GM12878 (cell line): ENCODE data around the gene CERK. TPM values are rescaled to one million over a fixed set of nuclear protein-coding genes. Genes with fewer than 3 reads are reported as not detected.

ENCODE experiments used
- ATAC-seq: fragments of 200-7000 bp; cut with Tn5 transposase; 3 replicates; pipeline ENCODE4 v1.9.1; 2020; ENCODE audit warnings: mild to moderate bottlenecking, moderate library complexity
- BruUV-seq: library from RNA; stranded (reverse); fragments of 400-500 nt; replicated peaks from 2 replicates; lab custom pipeline; 2021; lab: Mats Ljungman, UMichigan
- CTCF ChIA-PET: fragments of 300-600 bp; sonication (Branson Sonifier 250); formaldehyde crosslinking; extraction: SDS; loops from one replicate; lab custom pipeline; 2021; ENCODE audit warnings: inconsistent platforms; lab: Yijun Ruan, JAX
- POLR2A ChIA-PET: fragments of 350-600 bp; formaldehyde crosslinking; extraction: SDS; loops from one replicate; lab custom pipeline; 2021; ENCODE audit warnings: inconsistent platforms; lab: Charles Lee
- RAD21 ChIA-PET: fragments of 300-600 bp; sonication (Branson Sonifier 250); formaldehyde crosslinking; loops from one replicate; lab custom pipeline; 2023; ENCODE audit warnings: antibody characterized with exemption; ENCODE audit not compliant: unreplicated experiment; lab: Charles Lee
- SMC1A ChIA-PET: fragments of 300-600 bp; sonication (Branson Sonifier 250); formaldehyde crosslinking; loops from one replicate; lab custom pipeline; 2023; ENCODE audit not compliant: unreplicated experiment, uncharacterized antibody; lab: Charles Lee
- DNase-seq: peaks from one replicate; pipeline ENCODE4 v3.0.0-alpha.2; 2011; ENCODE audit warnings: low read depth, low spot score
- FAIRE-seq: peaks from 3 replicates; lab custom pipeline; 2011; peaks lifted over from hg19 to GRCh38; lab: Jason Lieb, UNC
- H2AFZ ChIP-seq: 2 replicates; pipeline ENCODE4 v1.6.0; 2011; ENCODE audit warnings: low read depth, low read length, control low read depth; ENCODE audit not compliant: control insufficient read depth
- H3K27ac ChIP-seq: 2 replicates; pipeline ENCODE4 v1.5.1; 2011; ENCODE audit warnings: control low read depth; ENCODE audit not compliant: control insufficient read depth, insufficient read depth
- H3K27me3 ChIP-seq, 2 experiments: replicated peaks in 1 of 2; 2 replicates each; pipeline versions ENCODE4 v1.6.0 to v1.6.1; 2011; ENCODE audit warnings: low read length in 1 of 2; ENCODE audit not compliant: control insufficient read depth in 2 of 2, insufficient read depth in 2 of 2
- H3K36me3 ChIP-seq, 2 experiments: 2 replicates each; pipeline ENCODE4 v1.5.1; 2011; ENCODE audit warnings: low read length in 1 of 2; ENCODE audit not compliant: control insufficient read depth in 2 of 2, insufficient read depth in 2 of 2
- H3K4me1 ChIP-seq: 2 replicates; pipeline ENCODE4 v1.6.1; 2011; ENCODE audit warnings: mild to moderate bottlenecking, low read length, moderate library complexity, mixed read lengths; ENCODE audit not compliant: control insufficient read depth, insufficient read depth
- H3K4me2 ChIP-seq: 2 replicates; pipeline ENCODE4 v1.6.0; 2011; ENCODE audit warnings: control low read depth; ENCODE audit not compliant: control insufficient read depth, insufficient read depth
- H3K4me3 ChIP-seq: fragments of 200-600 bp; sonication (generic); 2 replicates; pipeline ENCODE4 v1.5.1; 2016
- H3K79me2 ChIP-seq: 2 replicates; pipeline ENCODE4 v1.6.0; 2011; ENCODE audit warnings: low read length; ENCODE audit not compliant: control insufficient read depth, insufficient read depth
- H3K9ac ChIP-seq: 2 replicates; pipeline ENCODE4 v1.8.0; 2011; ENCODE audit warnings: low read length, control low read depth, mixed read lengths; ENCODE audit not compliant: control insufficient read depth, insufficient read depth
- H3K9me3 ChIP-seq: replicated peaks from 3 replicates; pipeline ENCODE4 v1.5.1; 2011; ENCODE audit warnings: mild to moderate bottlenecking, low read length; ENCODE audit not compliant: control insufficient read depth, insufficient read depth
- H4K20me1 ChIP-seq: 2 replicates; pipeline ENCODE4 v1.6.0; 2011; ENCODE audit not compliant: control insufficient read depth, insufficient read depth
- CEBPB ChIP-seq, 2 experiments: fragments of 150-350 bp in 1 of 2; IDR thresholded peaks; 2 replicates each; pipeline ENCODE4 v1.6.1; 2012 to 2014; ENCODE audit warnings: low read depth in 2 of 2, low read length in 2 of 2, borderline replicate concordance in 1 of 2, inconsistent platforms in 1 of 2
- EGR1 ChIP-seq, 2 experiments: IDR thresholded peaks; 1 replicate in 1 of 2; 2 replicates in 1 of 2; pipeline ENCODE4 v1.6.1; 2011 to 2012; ENCODE audit warnings: low read depth in 2 of 2, low read length in 2 of 2, borderline replicate concordance in 1 of 2, mild to moderate bottlenecking in 1 of 2, moderate library complexity in 1 of 2
- HCFC1 ChIP-seq: fragments of 150-350 bp; IDR thresholded peaks from 2 replicates; pipeline ENCODE4 v1.6.1; 2014; ENCODE audit warnings: low read length
- HDAC2 ChIP-seq: fragments of 200-600 bp; sonication (generic); IDR thresholded peaks from 2 replicates; pipeline ENCODE4 v1.6.1; 2017
- JUNB ChIP-seq: IDR thresholded peaks from 2 replicates; pipeline ENCODE4 v1.6.1; 2016; ENCODE audit warnings: antibody characterized with exemption, mild to moderate bottlenecking
- MTA2 ChIP-seq: fragments of 450-650 bp; IDR thresholded peaks from 2 replicates; pipeline ENCODE4 v1.6.1; 2016; ENCODE audit warnings: low read depth, mild to moderate bottlenecking, moderate library complexity
- RAD51 ChIP-seq: fragments of 450-650 bp; IDR thresholded peaks from 2 replicates; pipeline ENCODE4 v1.6.1; 2016; ENCODE audit warnings: moderate library complexity, mild to moderate bottlenecking, inconsistent platforms
- SMARCA5 ChIP-seq: fragments of 450-650 bp; IDR thresholded peaks from 2 replicates; pipeline ENCODE4 v1.6.1; 2017; ENCODE audit warnings: mild to moderate bottlenecking
- SREBF2 ChIP-seq: IDR thresholded peaks from 2 replicates; pipeline ENCODE4 v1.6.1; 2012; ENCODE audit warnings: mild to moderate bottlenecking, low read length
- STAT1 ChIP-seq: fragments of 450-650 bp; conservative IDR thresholded peaks from 2 replicates; pipeline ENCODE4 v1.6.1; 2014; ENCODE audit warnings: antibody characterized with exemption, mild to moderate bottlenecking
- WGBS: methylation state at CpG from one replicate; pipeline ENCODE4 v1.1.6; 2016; ENCODE audit warnings: low lambda C conversion rate; ENCODE audit not compliant: insufficient replicate concordance, insufficient coverage; ENCODE audit errors: missing lambda C conversion rate; 5-methylcytosine and 5-hydroxymethylcytosine counted together
- in situ Hi-C: fragments of 300-500 bp; cut with MboI; formaldehyde crosslinking; loops from 9 replicates; pipeline ENCODE4 v1.14.3; 2018; ENCODE audit warnings: mixed read lengths
- intact Hi-C: fragments of 100-400 bp; cut with micrococcal nuclease; formaldehyde crosslinking; loops from one replicate; pipeline ENCODE4 v1.14.2; 2022; ENCODE audit not compliant: unreplicated experiment
- polyA plus RNA-seq, 11 experiments: library from polyadenylated mRNA; depleted of rRNA in 4 of 11; unstranded in 6 of 11; stranded (reverse) in 5 of 11; fragments of >200 nt; fragmentation: Nextera tagmentation in 4 of 11; fragmentation: Illumina TruSeq in 1 of 11; extraction: Ambion mirVana in 4 of 11; extraction: Trizol in 1 of 11; gene quantifications; 1 replicate in 1 of 11; 2 replicates in 10 of 11; pipeline versions ENCODE4 v1.2.1 to v1.2.3, GENCODE V29; 2011 to 2016; ENCODE audit warnings: inconsistent platforms in 2 of 11, missing spikeins in 2 of 11, low read depth in 1 of 11
- total RNA-seq, 4 experiments: library from RNA; depleted of rRNA in 3 of 4; stranded (reverse); fragments of >200 nt in 3 of 4; fragmentation: Illumina TruSeq in 1 of 4; extraction: Trizol in 1 of 4; gene quantifications; 2 replicates each; pipeline versions ENCODE4 v1.2.1 to v1.2.3, GENCODE V29; 2013 to 2021
- TF ChIP-seq, protein P1 (sequence below): fragments of 450-650 bp; formaldehyde crosslinking; IDR thresholded peaks from 2 replicates; pipeline ENCODE4 v1.4.0; 2022; ENCODE audit warnings: mild to moderate bottlenecking, moderate library complexity
- TF ChIP-seq, protein P2 (sequence below): fragments of 450-650 bp; IDR thresholded peaks from 2 replicates; pipeline ENCODE4 v1.6.1; 2017; ENCODE audit warnings: low read depth, mild to moderate bottlenecking, moderate library complexity

The CERK gene
- total and polyA plus RNA-seq, 10 of the 15 experiments (the other 5 are each of a cell fraction or from before 2014, with no cell fraction given), result 4.0 to 41.1 (median 30.2) TPM

DNA sequence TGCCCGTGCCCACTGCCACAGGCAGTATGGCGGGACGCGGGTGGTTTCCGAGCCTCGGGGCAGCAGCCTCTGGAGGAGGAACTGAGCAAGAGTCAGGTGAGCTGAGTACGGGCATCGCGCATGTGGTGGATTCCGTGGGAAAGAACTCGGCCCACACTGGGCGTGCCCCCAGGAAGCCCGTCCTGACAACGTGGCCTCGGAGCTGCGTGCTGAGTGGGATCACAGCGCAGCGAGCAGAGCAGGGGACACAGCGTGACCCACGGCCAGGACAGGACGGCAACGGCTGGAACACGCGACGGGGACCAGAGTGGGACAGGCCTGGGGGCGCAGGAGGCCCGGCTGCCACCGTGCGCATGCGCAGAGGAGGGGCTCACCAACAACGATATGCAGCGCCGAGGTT lies 36.8 kb downstream of the CERK start:
- in situ Hi-C loops (no loop called here), intact Hi-C loops (no loop called here)
- no peak overlapping the region for H3K9ac ChIP-seq
- H3K4me1 ChIP-seq, result no peaks in the 10 kb centered on the region
- H3K4me3 ChIP-seq, result no peak overlapping the region
- ChIA-PET POLR2A (no interaction called here), CTCF (interaction anchor here (2.1 kb wide), 1 partner anchor 137 kb away, joined by 6 read pairs; no protein-coding TSS in a partner anchor), SMC1A (interaction anchor here (0.9 kb wide), 1 partner anchor 138 kb away, joined by 3 read pairs; no protein-coding TSS in a partner anchor), RAD21 (no interaction called here)
- FAIRE-seq (no peak), ATAC-seq (no peak), DNase-seq (no peak)
- H3K27me3 ChIP-seq, result no peaks in the 10 kb centered on the region
- no peaks in the 10 kb centered on the region for H4K20me1 ChIP-seq
- no peak overlapping the region for H2AFZ ChIP-seq
- H3K9me3 ChIP-seq, result no peaks in the 10 kb centered on the region
- no peak overlapping the region for H3K4me2 ChIP-seq
- no peak overlapping the region for H3K27ac ChIP-seq
- no peak for TF ChIP-seq HCFC1
- TF ChIP-seq, protein P1, sequence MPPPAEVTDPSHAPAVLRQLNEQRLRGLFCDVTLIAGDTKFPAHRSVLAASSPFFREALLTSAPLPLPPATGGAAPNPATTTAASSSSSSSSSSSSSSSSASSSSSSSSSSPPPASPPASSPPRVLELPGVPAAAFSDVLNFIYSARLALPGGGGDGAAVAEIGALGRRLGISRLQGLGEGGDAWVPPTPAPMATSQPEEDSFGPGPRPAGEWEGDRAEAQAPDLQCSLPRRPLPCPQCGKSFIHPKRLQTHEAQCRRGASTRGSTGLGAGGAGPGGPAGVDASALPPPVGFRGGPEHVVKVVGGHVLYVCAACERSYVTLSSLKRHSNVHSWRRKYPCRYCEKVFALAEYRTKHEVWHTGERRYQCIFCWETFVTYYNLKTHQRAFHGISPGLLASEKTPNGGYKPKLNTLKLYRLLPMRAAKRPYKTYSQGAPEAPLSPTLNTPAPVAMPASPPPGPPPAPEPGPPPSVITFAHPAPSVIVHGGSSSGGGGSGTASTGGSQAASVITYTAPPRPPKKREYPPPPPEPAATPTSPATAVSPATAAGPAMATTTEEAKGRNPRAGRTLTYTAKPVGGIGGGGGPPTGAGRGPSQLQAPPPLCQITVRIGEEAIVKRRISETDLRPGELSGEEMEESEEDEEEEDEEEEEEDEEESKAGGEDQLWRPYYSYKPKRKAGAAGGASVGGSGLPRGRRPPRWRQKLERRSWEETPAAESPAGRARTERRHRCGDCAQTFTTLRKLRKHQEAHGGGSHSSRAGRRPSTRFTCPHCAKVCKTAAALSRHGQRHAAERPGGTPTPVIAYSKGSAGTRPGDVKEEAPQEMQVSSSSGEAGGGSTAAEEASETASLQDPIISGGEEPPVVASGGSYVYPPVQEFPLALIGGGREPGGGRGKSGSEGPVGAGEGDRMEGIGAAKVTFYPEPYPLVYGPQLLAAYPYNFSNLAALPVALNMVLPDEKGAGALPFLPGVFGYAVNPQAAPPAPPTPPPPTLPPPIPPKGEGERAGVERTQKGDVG (CRISPR knock-in tag), result no peak
- H3K36me3 ChIP-seq, result peaks cover 14 to 25% of the 10 kb centered on the region in 2 experiments; a peak in 3 of 4 replicates
- no peaks in the 10 kb centered on the region for H3K79me2 ChIP-seq
- 97% methylated on average over 30 of the region's 33 CpGs for WGBS
- BruUV-seq, result no TSS peak

DNA sequence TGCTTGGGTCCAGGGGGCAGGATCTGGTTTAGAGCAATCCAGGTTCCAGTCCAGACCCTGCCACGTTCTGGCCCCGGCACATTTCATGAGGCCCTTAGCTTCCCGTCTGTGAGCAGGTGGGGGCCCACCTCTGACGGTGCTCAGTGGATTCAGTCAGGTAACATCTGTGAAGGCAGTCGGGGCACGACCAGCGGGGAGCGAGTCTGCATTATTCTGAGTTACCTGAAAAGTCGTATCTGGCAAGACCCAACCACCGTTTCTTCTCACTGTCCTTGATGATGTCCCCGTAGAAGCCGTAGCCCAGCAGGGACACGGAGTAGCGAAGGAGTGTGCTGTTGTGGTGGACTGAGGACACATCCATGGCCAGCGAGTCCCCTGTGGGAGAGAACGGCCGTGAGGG lies 39.0 kb downstream of the CERK start:
- no peaks in the 10 kb centered on the region for H3K4me1 ChIP-seq
- ChIA-PET CTCF (no interaction called here), POLR2A (no interaction called here), RAD21 (no interaction called here), SMC1A (interaction anchor here (0.9 kb wide), 1 partner anchor 104 kb away, joined by 3 read pairs; no protein-coding TSS in a partner anchor)
- H4K20me1 ChIP-seq, result no peaks in the 10 kb centered on the region
- no peak overlapping the region for H3K9ac ChIP-seq
- H2AFZ ChIP-seq, result no peak overlapping the region
- H3K4me2 ChIP-seq, result no peak overlapping the region
- H3K27ac ChIP-seq, result no peak overlapping the region
- no peak overlapping the region for H3K4me3 ChIP-seq
- WGBS, result 97% methylated on average over 17 of the region's 17 CpGs
- no peak for ATAC-seq
- in situ Hi-C loops (no loop called here), intact Hi-C loops (no loop called here)
- H3K36me3 ChIP-seq, result peaks cover 16 to 35% of the 10 kb centered on the region in 2 experiments; a peak in 3 of 4 replicates
- no TSS peak for BruUV-seq
- FAIRE-seq, result no peak
- DNase-seq, result no peak
- H3K27me3 ChIP-seq, result no peaks in the 10 kb centered on the region
- no peaks in the 10 kb centered on the region for H3K9me3 ChIP-seq
- H3K79me2 ChIP-seq, result no peaks in the 10 kb centered on the region
- TF ChIP-seq JUNB (no peak), RAD51 (no peak), EGR1 (IDR thresholded peaks at IDR 0.05; ENCODE audit: borderline replicate concordance in 1 of 2, low read depth in 2 of 2, low read length in 2 of 2) (no peak), STAT1 (no peak), CEBPB (IDR thresholded peaks at IDR 0.05; ENCODE audit: borderline replicate concordance in 1 of 2, low read depth in 2 of 2, low read length in 2 of 2) (no peak), MTA2 (no peak), SREBF2 (no peak), SMARCA5 (no peak), HDAC2 (no peak)
- TF ChIP-seq, protein P2, sequence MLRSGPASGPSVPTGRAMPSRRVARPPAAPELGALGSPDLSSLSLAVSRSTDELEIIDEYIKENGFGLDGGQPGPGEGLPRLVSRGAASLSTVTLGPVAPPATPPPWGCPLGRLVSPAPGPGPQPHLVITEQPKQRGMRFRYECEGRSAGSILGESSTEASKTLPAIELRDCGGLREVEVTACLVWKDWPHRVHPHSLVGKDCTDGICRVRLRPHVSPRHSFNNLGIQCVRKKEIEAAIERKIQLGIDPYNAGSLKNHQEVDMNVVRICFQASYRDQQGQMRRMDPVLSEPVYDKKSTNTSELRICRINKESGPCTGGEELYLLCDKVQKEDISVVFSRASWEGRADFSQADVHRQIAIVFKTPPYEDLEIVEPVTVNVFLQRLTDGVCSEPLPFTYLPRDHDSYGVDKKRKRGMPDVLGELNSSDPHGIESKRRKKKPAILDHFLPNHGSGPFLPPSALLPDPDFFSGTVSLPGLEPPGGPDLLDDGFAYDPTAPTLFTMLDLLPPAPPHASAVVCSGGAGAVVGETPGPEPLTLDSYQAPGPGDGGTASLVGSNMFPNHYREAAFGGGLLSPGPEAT, result no peak
